GM19240 (cell line): ENCODE results near the gene SLC22A9.
"Not testable (repeated sequence)": the region's sequence is repeated elsewhere in the genome, so short reads cannot be mapped to it uniquely, and the experiment has no call there.

ENCODE experiments used
- DNase-seq: peaks from one replicate; pipeline ENCODE4 v3.0.0; 2011; ENCODE audit warnings: low spot score; ENCODE audit not compliant: insufficient read length

SLC22A9 gene

GRCh38 chr11:63369165-63369970 is at the start of gene SLC22A9:
Gene SLC22A9, plus strand, starts transcription at chr11:63369785. Its CDS starts 272 bp downstream, at chr11:63370057.
- no peak for DNase-seq

- no peak for DNase-seq
These were observed 47.9 kb upstream of the SLC22A9 start for GRCh38 chr11:63321723-63322122.

- DNase-seq = not testable (repeated sequence)
These were observed 34.5 kb upstream of the SLC22A9 start for GRCh38 chr11:63335089-63335488.

GRCh38 chr11:63337070-63337469 is 32.5 kb upstream of the SLC22A9 start:
- no peak for DNase-seq

GRCh38 chr11:63343130-63343529 is 26.5 kb upstream of the SLC22A9 start:
- no peak for DNase-seq

GRCh38 chr11:63352144-63352543 is 17.4 kb upstream of the SLC22A9 start:
- no peak for DNase-seq

GRCh38 chr11:63362196-63362793 is 7.3 kb upstream of the SLC22A9 start:
- DNase-seq = no peak

- DNase-seq = no peak
These were observed 495 bp downstream of the SLC22A9 start for GRCh38 chr11:63369971-63370588.

- no peak for DNase-seq
These were observed 1.8 kb downstream of the SLC22A9 start for GRCh38 chr11:63371396-63371795.

- DNase-seq = no peak
These were observed 5.8 kb downstream of the SLC22A9 start for GRCh38 chr11:63375434-63375833.

GRCh38 chr11:63380130-63380529 is 10.5 kb downstream of the SLC22A9 start:
- no peak for DNase-seq

GRCh38 chr11:63395697-63396096 is 26.1 kb downstream of the SLC22A9 start:
- no peak for DNase-seq

GRCh38 chr11:63404161-63404935 is 34.8 kb downstream of the SLC22A9 start:
- no peak for DNase-seq

- DNase-seq = no peak
These were observed 35.5 kb downstream of the SLC22A9 start for GRCh38 chr11:63405114-63405513.

- DNase-seq = no peak
These were observed 36.9 kb downstream of the SLC22A9 start for GRCh38 chr11:63406458-63406857.

- DNase-seq = no peak
These were observed 47.7 kb downstream of the SLC22A9 start for GRCh38 chr11:63417174-63417852.

- no peak for DNase-seq
These were observed 58.5 kb downstream of the SLC22A9 start for GRCh38 chr11:63427971-63428508.

- DNase-seq = not testable (repeated sequence)
These were observed 61.1 kb downstream of the SLC22A9 start for GRCh38 chr11:63430731-63431130.

- not testable (repeated sequence) for DNase-seq
These were observed 65.8 kb downstream of the SLC22A9 start for GRCh38 chr11:63435351-63435750.

- not testable (repeated sequence) for DNase-seq
These were observed 66.2 kb downstream of the SLC22A9 start for GRCh38 chr11:63435831-63436230.

GRCh38 chr11:63443714-63444113 is 74.1 kb downstream of the SLC22A9 start:
- DNase-seq = no peak
